Measurements from ENCODE around the gene TLE3.

TLE3 gene

GRCh38 chr15:70140543-70141375, 43.0 kb upstream of the TLE3 start:
- peak; percentile 41 for ATAC-seq
- TF ChIP-seq ARNTL (CRISPR knock-in tag; IDR thresholded peaks at IDR 0.05; ENCODE audit: borderline replicate concordance, low read depth): no peak
- TF ChIP-seq ESRRG (CRISPR knock-in tag; IDR thresholded peaks at IDR 0.05): no peak
- no peak for TF ChIP-seq POU6F1 (CRISPR knock-in tag; IDR thresholded peaks at IDR 0.05; ENCODE audit: borderline replicate concordance, low read depth)
- no peak for TF ChIP-seq ZFP30 (CRISPR knock-in tag; IDR thresholded peaks at IDR 0.05)
- TF ChIP-seq SNAI2 (CRISPR knock-in tag; IDR thresholded peaks at IDR 0.05): no peak
- TF ChIP-seq BACH2 (CRISPR knock-in tag; IDR thresholded peaks at IDR 0.05; ENCODE audit: borderline replicate concordance): no peak
- TF ChIP-seq TSHZ2 (CRISPR knock-in tag; IDR thresholded peaks at IDR 0.05): no peak
- TF ChIP-seq CREB5 (CRISPR knock-in tag; IDR thresholded peaks at IDR 0.05; ENCODE audit: low read depth): no peak
- no peak for TF ChIP-seq PATZ1 (CRISPR knock-in tag; IDR thresholded peaks at IDR 0.05; ENCODE audit: borderline replicate concordance)
- no peak for TF ChIP-seq GLIS3 (CRISPR knock-in tag; IDR thresholded peaks at IDR 0.05)
- no peak for TF ChIP-seq CSRNP3 (CRISPR knock-in tag; IDR thresholded peaks at IDR 0.05)
- TF ChIP-seq ZNF8 (CRISPR knock-in tag; IDR thresholded peaks at IDR 0.05): no peak
- TF ChIP-seq CSDC2 (CRISPR knock-in tag; IDR thresholded peaks at IDR 0.05): no peak
- TF ChIP-seq ZFP3 (CRISPR knock-in tag; IDR thresholded peaks at IDR 0.05): no peak
- no peak for TF ChIP-seq ISL1 (CRISPR knock-in tag; IDR thresholded peaks at IDR 0.05)
- no peak for TF ChIP-seq ZC3H10 (CRISPR knock-in tag; IDR thresholded peaks at IDR 0.05)
- no peak for TF ChIP-seq ZNF70 (CRISPR knock-in tag; IDR thresholded peaks at IDR 0.05)
- TF ChIP-seq TOX (CRISPR knock-in tag; IDR thresholded peaks at IDR 0.05; ENCODE audit: borderline replicate concordance): no peak
- TF ChIP-seq OSR1 (CRISPR knock-in tag; IDR thresholded peaks at IDR 0.05): no peak

- ATAC-seq: no peak
- TF ChIP-seq PATZ1 (CRISPR knock-in tag; IDR thresholded peaks at IDR 0.05; ENCODE audit: borderline replicate concordance) (no peak), TSHZ2 (CRISPR knock-in tag; IDR thresholded peaks at IDR 0.05) (no peak), ARNTL (CRISPR knock-in tag; IDR thresholded peaks at IDR 0.05; ENCODE audit: borderline replicate concordance, low read depth) (no peak), TOX (CRISPR knock-in tag; IDR thresholded peaks at IDR 0.05; ENCODE audit: borderline replicate concordance) (no peak), ZFP3 (CRISPR knock-in tag; IDR thresholded peaks at IDR 0.05) (no peak), ESRRG (CRISPR knock-in tag; IDR thresholded peaks at IDR 0.05) (no peak), CSDC2 (CRISPR knock-in tag; IDR thresholded peaks at IDR 0.05) (no peak), ZNF565 (CRISPR knock-in tag; conservative IDR thresholded peaks at IDR 0.05; ENCODE audit: low read depth) (no peak), POU6F1 (CRISPR knock-in tag; IDR thresholded peaks at IDR 0.05; ENCODE audit: borderline replicate concordance, low read depth) (no peak), ZNF70 (CRISPR knock-in tag; IDR thresholded peaks at IDR 0.05) (no peak)
Measured at GRCh38 chr15:70140025-70140542, 42.4 kb upstream of the TLE3 start.

Measured in SK-N-SH treated with all-trans-retinoic acid at 6 μM for 48 hours (cell line).